Measurements from ENCODE around the gene FREM1. TPM values are rescaled to one million over a fixed set of nuclear protein-coding genes. Genes with fewer than 3 reads are reported as not detected.

FREM1 gene
- total and polyA plus RNA-seq, 2 experiments from 2014 or later = 9.2 to 54.4 TPM

DNA sequence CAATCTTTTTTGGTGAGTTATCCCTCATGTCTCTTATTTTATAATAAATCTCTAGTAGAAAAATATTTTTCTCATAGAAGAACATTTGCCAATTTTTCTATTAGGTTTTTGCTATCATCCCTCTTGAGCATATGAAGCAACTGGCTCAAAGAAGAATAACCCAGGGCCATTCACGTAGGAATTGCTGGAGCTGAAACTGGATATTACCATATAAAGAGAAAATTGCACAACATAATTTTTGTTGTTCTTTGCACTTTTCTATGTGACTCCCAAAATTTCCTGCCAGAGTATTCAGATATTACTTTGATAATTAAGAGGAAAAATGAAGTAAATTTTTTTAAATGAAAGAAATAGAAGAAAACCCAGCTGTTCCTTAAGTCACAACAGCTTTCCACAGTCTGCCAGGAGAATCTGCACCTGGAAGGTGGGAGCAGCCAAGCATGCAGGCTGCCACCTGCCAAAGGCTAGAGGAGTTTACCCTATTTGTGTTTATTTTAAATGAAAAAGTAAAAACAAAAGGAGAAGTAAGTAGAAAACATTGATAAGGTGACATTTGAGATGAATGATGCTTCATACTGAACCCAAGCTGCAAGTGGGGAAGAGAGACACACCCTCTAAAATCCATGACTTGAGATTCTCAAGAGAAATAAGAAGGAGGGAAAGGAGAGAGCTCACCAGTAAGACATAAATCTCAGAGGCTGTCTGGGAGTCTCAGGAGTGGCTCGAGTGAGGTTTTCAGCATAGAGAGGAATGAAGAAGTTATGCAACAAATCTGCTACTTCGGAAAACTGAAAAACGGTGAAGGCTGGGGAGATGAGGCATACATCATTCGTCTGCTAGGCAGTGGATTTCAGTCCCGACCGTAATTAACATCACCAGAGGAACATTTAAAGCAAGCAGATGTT, 31.5 kb upstream of the FREM1 start:
- Histone ChIP-seq H3K4me3 (no peak overlapping the region), H3K36me3 (no peaks in the 10 kb centered on the region), H3K27me3 (no peaks in the 10 kb centered on the region), H3K27ac (no peak overlapping the region), H3K9me3 (ENCODE audit: low read depth) (no peaks in the 10 kb centered on the region), H3K4me1 (ENCODE audit: low read depth) (peaks cover 8% of the 10 kb centered on the region)
- peak in 1 of 2 donors; percentile 52 for DNase-seq (ENCODE audit: low read depth in 1 of 2, low spot score in 1 of 2)
- no peak for TF ChIP-seq CTCF (IDR thresholded peaks at IDR 0.05; ENCODE audit: low read depth, low read length)

- no peak overlapping the region for H3K4me3 ChIP-seq
- TF ChIP-seq CTCF (IDR thresholded peaks at IDR 0.05; ENCODE audit: low read depth, low read length) = no peak
- H3K27me3 ChIP-seq = no peaks in the 10 kb centered on the region
- no peak for DNase-seq (ENCODE audit: low read depth in 1 of 2, low spot score in 1 of 2)
- no peak overlapping the region for H3K27ac ChIP-seq
- H3K36me3 ChIP-seq = no peaks in the 10 kb centered on the region
- H3K9me3 ChIP-seq (ENCODE audit: low read depth) = no peaks in the 10 kb centered on the region
- H3K4me1 ChIP-seq (ENCODE audit: low read depth) = peaks cover 24% of the 10 kb centered on the region
Observed at GRCh38 chr9:14939378-14939777, 29.1 kb upstream of the FREM1 start.

- Histone ChIP-seq H3K36me3 (no peaks in the 10 kb centered on the region), H3K4me1 (ENCODE audit: low read depth) (peaks cover 24% of the 10 kb centered on the region), H3K9me3 (ENCODE audit: low read depth) (no peaks in the 10 kb centered on the region), H3K27me3 (no peaks in the 10 kb centered on the region), H3K4me3 (no peak overlapping the region), H3K27ac (no peak overlapping the region)
- DNase-seq (ENCODE audit: low read depth in 1 of 2, low spot score in 1 of 2) = no peak
- no peak for TF ChIP-seq CTCF (IDR thresholded peaks at IDR 0.05; ENCODE audit: low read depth, low read length)
Observed at GRCh38 chr9:14937216-14937615, 27.0 kb upstream of the FREM1 start.

DNA sequence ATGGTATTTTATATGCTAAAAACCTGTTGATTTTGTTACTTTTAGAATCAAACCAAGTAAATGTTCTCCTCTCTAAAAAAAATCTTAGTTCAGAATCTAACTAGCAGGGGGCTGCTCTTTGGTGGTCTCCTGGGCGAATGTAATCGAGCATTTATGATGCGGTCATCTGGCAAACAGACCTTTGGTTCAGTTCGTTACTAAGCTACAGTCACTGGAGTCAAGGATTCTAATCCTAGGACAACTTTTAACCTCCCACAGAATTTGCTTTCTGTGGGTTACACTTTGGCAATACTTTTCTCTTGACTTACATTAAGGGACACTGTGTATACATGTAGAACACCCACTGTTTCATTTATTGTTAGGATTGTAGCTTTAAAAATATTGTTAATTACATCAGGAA, 26.3 kb upstream of the FREM1 start:
- Histone ChIP-seq H3K4me1 (ENCODE audit: low read depth) (peaks cover 24% of the 10 kb centered on the region), H3K4me3 (no peak overlapping the region), H3K27ac (no peak overlapping the region)

GRCh38 chr9:14935964-14936363, 25.7 kb upstream of the FREM1 start:
- Histone ChIP-seq H3K27me3 (no peaks in the 10 kb centered on the region), H3K27ac (no peak overlapping the region), H3K4me1 (ENCODE audit: low read depth) (peaks cover 24% of the 10 kb centered on the region), H3K36me3 (no peaks in the 10 kb centered on the region), H3K4me3 (no peak overlapping the region), H3K9me3 (ENCODE audit: low read depth) (no peaks in the 10 kb centered on the region)
- TF ChIP-seq CTCF (IDR thresholded peaks at IDR 0.05; ENCODE audit: low read depth, low read length) = no peak
- peak in 1 of 2 donors; percentile 33 for DNase-seq (ENCODE audit: low read depth in 1 of 2, low spot score in 1 of 2)

More for the DNA sequence above, 26.3 kb upstream of the FREM1 start:
- no peaks in the 10 kb centered on the region for H3K36me3 ChIP-seq
- no peaks in the 10 kb centered on the region for H3K9me3 ChIP-seq (ENCODE audit: low read depth)
- no peak for TF ChIP-seq CTCF (IDR thresholded peaks at IDR 0.05; ENCODE audit: low read depth, low read length)
- DNase-seq (ENCODE audit: low read depth in 1 of 2, low spot score in 1 of 2) = no peak
- no peaks in the 10 kb centered on the region for H3K27me3 ChIP-seq

Measured in cardiac muscle cell (in vitro differentiated cells and primary cell).